Measurements from ENCODE around the gene ALOX5.
"Not testable (repeated sequence)": the region's sequence is repeated elsewhere in the genome, so short reads cannot be mapped to it uniquely, and the experiment has no call there.

The ALOX5 gene

GRCh38 chr10:45374350-45375052, 485 bp downstream of the ALOX5 start:
- peak in 1 of 3 donors; percentile 5 for DNase-seq (ENCODE audit: low read depth in 2 of 3, low spot score in 1 of 3)

DNA sequence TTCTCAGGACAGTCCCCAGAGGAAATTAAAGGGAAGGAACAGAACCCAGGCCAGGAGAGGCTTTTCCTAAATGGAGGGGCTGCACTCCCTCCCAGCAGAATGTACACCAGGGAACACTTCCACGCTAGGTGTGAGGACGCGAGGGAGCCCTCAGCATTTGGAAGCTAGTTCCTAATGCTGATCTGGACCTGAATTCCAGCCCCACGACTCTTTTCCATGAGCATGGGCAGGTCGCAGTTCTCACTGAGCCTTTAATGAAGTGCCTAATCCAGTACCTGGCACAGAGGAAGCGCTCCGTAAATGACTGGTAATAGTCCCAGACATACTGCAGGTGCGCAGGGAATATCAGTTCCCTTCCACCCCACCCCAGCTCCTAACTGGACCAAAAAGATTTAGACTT, 1.1 kb downstream of the ALOX5 start:
- no peak for DNase-seq (ENCODE audit: low read depth in 2 of 3, low spot score in 1 of 3)

GRCh38 chr10:45375716-45376231, 1.8 kb downstream of the ALOX5 start:
- no peak for DNase-seq (ENCODE audit: low read depth in 2 of 3, low spot score in 1 of 3)

- DNase-seq (ENCODE audit: low read depth in 2 of 3, low spot score in 1 of 3): no peak
Measured at GRCh38 chr10:45376371-45376801, 2.4 kb downstream of the ALOX5 start.

DNA sequence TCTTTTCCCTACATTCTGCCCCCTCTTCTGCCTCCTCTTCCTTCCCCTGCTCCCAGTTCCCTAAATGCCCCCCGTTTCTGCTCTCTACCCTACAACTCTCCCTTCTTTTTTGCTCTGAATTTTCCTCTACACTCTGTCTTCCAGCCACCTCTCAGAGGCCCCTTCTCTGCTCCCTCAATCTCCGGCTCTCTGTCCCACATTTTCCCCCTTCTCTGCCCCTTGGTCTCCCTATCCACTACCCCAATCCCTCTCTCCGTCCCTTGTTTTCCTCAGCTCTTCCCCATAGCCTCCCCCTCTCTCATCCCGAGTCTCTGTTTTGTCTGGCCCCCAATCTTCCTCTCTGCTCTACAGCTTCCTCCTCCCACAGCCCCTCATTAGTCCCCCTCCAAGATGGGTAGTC, 3.3 kb downstream of the ALOX5 start:
- no peak for DNase-seq (ENCODE audit: low read depth in 2 of 3, low spot score in 1 of 3)

DNA sequence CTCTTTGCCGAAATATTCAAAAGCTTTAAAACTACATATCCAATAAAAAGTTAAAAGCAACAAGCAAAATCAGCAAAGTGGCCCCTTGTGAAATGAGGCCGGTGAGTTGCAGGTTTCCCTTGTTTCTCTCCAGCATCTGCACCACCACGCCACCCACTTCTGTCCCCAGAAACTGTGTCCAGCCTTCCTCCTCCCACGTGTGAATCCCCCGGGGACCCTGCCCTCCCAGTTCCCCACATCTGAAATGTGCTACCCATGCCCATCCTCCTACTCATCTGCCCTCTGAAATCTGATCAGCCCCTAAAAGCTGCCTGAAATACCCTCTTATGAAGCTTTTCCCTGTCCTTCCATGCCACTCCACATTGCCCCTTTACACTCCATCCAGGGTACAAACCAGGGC, 3.8 kb downstream of the ALOX5 start:
- DNase-seq (ENCODE audit: low read depth in 2 of 3, low spot score in 1 of 3): no peak

DNA sequence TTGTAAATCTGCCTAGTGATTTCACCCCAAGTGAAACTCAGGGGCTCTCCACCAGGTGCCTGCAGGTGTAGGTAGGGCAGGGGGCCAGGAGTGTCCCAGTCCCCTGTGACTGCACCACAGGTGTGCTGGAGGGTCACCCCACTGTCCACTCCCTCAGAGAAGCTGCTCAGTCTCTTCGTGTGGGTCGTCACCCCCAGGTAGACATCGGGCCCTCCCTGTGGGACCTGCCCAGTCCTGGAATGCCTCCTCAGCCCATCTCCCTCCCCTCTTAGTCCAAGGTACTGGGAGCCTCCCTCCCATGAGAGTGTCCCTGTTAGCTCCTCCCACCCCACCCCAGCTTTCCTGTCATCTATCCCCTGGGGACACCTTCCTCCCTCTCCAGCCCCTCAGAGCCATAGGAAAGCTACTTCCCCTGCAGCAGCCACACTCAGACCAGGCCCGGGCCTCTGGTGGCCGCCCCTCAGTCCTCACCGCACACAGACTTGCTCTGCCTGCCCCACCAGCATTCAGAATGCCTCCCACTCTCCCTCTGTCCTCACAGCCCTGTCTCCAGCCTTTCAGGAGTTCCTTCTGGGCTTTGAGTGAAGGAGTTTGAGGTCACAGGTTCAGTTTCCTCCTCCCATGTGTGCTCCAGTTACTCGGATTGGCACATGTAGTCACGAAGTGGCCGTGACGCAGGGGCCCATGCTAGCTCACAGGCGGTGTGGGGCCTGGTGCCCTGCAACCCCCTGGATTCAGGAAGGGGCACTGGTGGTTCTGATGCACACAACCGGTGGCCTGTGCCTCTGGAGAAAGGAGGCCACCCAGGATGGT, 5.1 kb downstream of the ALOX5 start:
- DNase-seq (ENCODE audit: low read depth in 2 of 3, low spot score in 1 of 3): no peak

GRCh38 chr10:45379891-45380540, 6.0 kb downstream of the ALOX5 start:
- no peak for DNase-seq (ENCODE audit: low read depth in 2 of 3, low spot score in 1 of 3)

GRCh38 chr10:45380903-45381620, 7.0 kb downstream of the ALOX5 start:
- DNase-seq (ENCODE audit: low read depth in 2 of 3, low spot score in 1 of 3): no peak

- no peak for DNase-seq (ENCODE audit: low read depth in 2 of 3, low spot score in 1 of 3)
Measured at GRCh38 chr10:45382591-45382990, 8.6 kb downstream of the ALOX5 start.

DNA sequence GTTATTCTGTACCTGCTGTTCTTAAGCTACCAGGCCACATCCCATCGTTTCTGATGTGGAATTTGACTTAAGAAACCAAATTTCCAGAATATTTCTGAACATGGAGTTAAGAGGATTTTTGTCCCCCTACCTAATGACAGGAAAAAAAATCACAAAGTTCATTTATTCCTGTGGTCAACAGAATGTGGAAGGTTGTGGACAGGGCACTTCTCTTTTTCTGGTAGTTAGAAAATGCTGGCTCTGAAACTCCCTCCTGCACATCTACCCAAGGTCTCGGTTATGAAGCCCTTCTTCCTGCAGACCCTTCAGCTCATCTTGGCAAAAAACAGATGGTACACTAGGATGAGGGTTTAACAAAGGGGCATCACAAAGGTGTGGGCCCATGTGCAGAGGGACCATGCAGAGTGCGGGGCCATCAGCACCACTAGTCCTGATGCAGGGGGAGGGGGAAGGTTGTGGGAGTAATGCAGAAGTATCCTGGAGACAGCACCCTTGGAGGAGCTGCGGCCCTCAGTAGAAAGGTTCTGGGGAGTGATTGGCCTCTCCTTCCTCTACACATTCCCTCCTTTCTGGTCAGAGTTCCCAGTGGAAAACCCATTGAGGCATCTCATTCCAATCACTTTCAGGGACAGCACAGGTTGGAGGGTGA, 9.8 kb downstream of the ALOX5 start:
- DNase-seq (ENCODE audit: low read depth in 2 of 3, low spot score in 1 of 3): no peak

GRCh38 chr10:45386657-45387056, 12.6 kb downstream of the ALOX5 start:
- no peak for DNase-seq (ENCODE audit: low read depth in 2 of 3, low spot score in 1 of 3)

GRCh38 chr10:45387096-45387893, 13.3 kb downstream of the ALOX5 start:
- DNase-seq (ENCODE audit: low read depth in 2 of 3, low spot score in 1 of 3): no peak

GRCh38 chr10:45389671-45390070, 15.7 kb downstream of the ALOX5 start:
- not testable (repeated sequence) for DNase-seq (ENCODE audit: low read depth in 2 of 3, low spot score in 1 of 3)

- not testable (repeated sequence) for DNase-seq (ENCODE audit: low read depth in 2 of 3, low spot score in 1 of 3)
Measured at GRCh38 chr10:45391636-45392035, 17.6 kb downstream of the ALOX5 start.

DNA sequence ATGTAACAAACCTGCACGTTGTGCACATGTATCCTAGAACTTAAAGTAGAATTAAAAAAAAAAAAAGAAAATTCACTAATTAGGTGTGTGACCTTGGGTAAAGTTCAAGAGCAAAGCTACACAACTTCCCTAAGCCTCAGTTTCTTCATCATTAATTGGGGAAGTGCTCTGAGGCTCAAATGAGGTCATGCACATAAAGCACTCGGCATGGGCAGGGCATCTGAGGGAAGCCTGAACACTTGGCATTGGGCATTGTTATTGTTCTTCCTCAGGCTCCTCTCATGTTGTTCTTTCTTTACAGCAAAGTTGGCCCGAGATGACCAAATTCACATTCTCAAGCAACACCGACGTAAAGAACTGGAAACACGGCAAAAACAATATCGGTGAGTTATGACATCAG, 21.5 kb downstream of the ALOX5 start:
- DNase-seq (ENCODE audit: low read depth in 2 of 3, low spot score in 1 of 3): no peak

- DNase-seq (ENCODE audit: low read depth in 2 of 3, low spot score in 1 of 3): no peak
Measured at GRCh38 chr10:45398595-45398994, 24.6 kb downstream of the ALOX5 start.

- DNase-seq (ENCODE audit: low read depth in 2 of 3, low spot score in 1 of 3): no peak
Measured at GRCh38 chr10:45399113-45399512, 25.1 kb downstream of the ALOX5 start.

DNA sequence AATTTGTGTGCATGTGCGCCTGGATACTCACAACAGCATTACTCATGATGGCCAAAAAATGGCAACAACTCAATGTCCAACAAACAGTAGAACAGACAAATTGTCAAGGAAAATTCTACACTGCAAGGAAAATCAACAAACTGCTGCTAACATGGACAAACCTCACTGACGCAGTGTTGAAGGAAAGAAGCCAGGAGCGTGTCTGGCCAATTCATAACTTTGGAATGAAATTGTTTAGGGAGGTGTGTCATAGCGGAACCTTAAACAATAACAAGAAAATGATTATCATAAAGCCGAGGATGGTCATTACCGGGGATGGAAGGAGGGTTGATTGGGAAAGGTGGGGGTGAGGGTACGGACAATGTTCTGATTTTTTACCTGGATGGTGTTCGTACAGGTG, 29.1 kb downstream of the ALOX5 start:
- no peak for DNase-seq (ENCODE audit: low read depth in 2 of 3, low spot score in 1 of 3)

All from stimulated activated CD4-positive, alpha-beta T cell treated with anti-CD3 and anti-CD28 coated beads, Interleukin-12 subunit alpha, Interleukin-12 subunit beta, amount 100 ng/mL, for 48 hours (primary cell).